BLaER1 (cell line): ENCODE data around the gene VDAC2.
"Not testable (repeated sequence)": the region's sequence is repeated elsewhere in the genome, so short reads cannot be mapped to it uniquely, and the experiment has no call there.

Experiments used
- H3K27ac ChIP-seq: shearing (Covaris generic); formaldehyde crosslinking; 2 replicates; pipeline ENCODE4 v1.8.1; 2022
- H3K27me3 ChIP-seq: shearing (Covaris generic); formaldehyde crosslinking; 2 replicates; pipeline ENCODE4 v1.8.1; 2022
- H3K36me3 ChIP-seq: shearing (Covaris generic); formaldehyde crosslinking; 2 replicates; pipeline ENCODE4 v1.8.1; 2022
- H3K4me1 ChIP-seq: shearing (Covaris generic); formaldehyde crosslinking; 2 replicates; pipeline ENCODE4 v1.8.1; 2022
- H3K4me2 ChIP-seq: shearing (Covaris generic); formaldehyde crosslinking; 2 replicates; pipeline ENCODE4 v1.8.1; 2022
- H3K4me3 ChIP-seq: shearing (Covaris generic); formaldehyde crosslinking; 2 replicates; pipeline ENCODE4 v1.8.1; 2022
- H3K9ac ChIP-seq: shearing (Covaris generic); formaldehyde crosslinking; 2 replicates; pipeline ENCODE4 v1.8.1; 2022
- H3K9me3 ChIP-seq: shearing (Covaris generic); formaldehyde crosslinking; 2 replicates; pipeline ENCODE4 v1.8.1; 2022
- H4K20me1 ChIP-seq: shearing (Covaris generic); formaldehyde crosslinking; 2 replicates; pipeline ENCODE4 v1.8.1; 2022
- Cebpa-rat ChIP-seq: shearing (Covaris generic); IDR thresholded peaks from 2 replicates; pipeline ENCODE4 v1.8.1; 2022

VDAC2 gene

GRCh38 chr10:75197906-75198305, 12.7 kb upstream of the VDAC2 start:
- H4K20me1 ChIP-seq: no peaks in the 10 kb centered on the region
- H3K9ac ChIP-seq: no peak overlapping the region
- no peak for TF ChIP-seq Cebpa-rat

GRCh38 chr10:75199949-75200348, 10.6 kb upstream of the VDAC2 start:
- not testable (repeated sequence) for H3K4me3 ChIP-seq, H3K4me1 ChIP-seq, H3K27ac ChIP-seq, H3K9ac ChIP-seq, H4K20me1 ChIP-seq, H3K4me2 ChIP-seq, H3K27me3 ChIP-seq, H3K9me3 ChIP-seq
- peaks cover 19% of the 10 kb centered on the region; the same call in 1 of the 2 replicates for H3K36me3 ChIP-seq

More at GRCh38 chr10:75197906-75198305, 12.7 kb upstream of the VDAC2 start:
- H3K27me3 ChIP-seq: no peaks in the 10 kb centered on the region
- H3K4me1 ChIP-seq: no peaks in the 10 kb centered on the region
- peaks cover 23% of the 10 kb centered on the region; the same call in 1 of the 2 replicates for H3K36me3 ChIP-seq
- no peak overlapping the region for H3K4me3 ChIP-seq
- no peak overlapping the region for H3K4me2 ChIP-seq
- H3K27ac ChIP-seq: no peak overlapping the region
- H3K9me3 ChIP-seq: no peaks in the 10 kb centered on the region

GRCh38 chr10:75201793-75202307, 8.7 kb upstream of the VDAC2 start:
- H3K4me3 ChIP-seq: no peak overlapping the region
- no peak overlapping the region for H3K27ac ChIP-seq
- TF ChIP-seq Cebpa-rat: no peak
- no peaks in the 10 kb centered on the region for H3K9me3 ChIP-seq
- H3K27me3 ChIP-seq: no peaks in the 10 kb centered on the region
- H3K9ac ChIP-seq: no peak overlapping the region
- H3K36me3 ChIP-seq: peaks cover 2% of the 10 kb centered on the region; the same call in 1 of the 2 replicates
- H3K4me2 ChIP-seq: no peak overlapping the region
- no peaks in the 10 kb centered on the region for H3K4me1 ChIP-seq
- no peaks in the 10 kb centered on the region for H4K20me1 ChIP-seq

GRCh38 chr10:75202321-75203045, 8.1 kb upstream of the VDAC2 start:
- H3K9ac ChIP-seq: no peak overlapping the region

GRCh38 chr10:75203046-75203620, 7.5 kb upstream of the VDAC2 start:
- H3K27ac ChIP-seq, H3K4me2 ChIP-seq, H3K4me1 ChIP-seq, H3K36me3 ChIP-seq, H3K4me3 ChIP-seq, H3K9ac ChIP-seq, H3K27me3 ChIP-seq, H4K20me1 ChIP-seq, H3K9me3 ChIP-seq: not testable (repeated sequence)

More at GRCh38 chr10:75202321-75203045, 8.1 kb upstream of the VDAC2 start:
- no peaks in the 10 kb centered on the region for H4K20me1 ChIP-seq
- no peak overlapping the region for H3K4me2 ChIP-seq
- no peaks in the 10 kb centered on the region for H3K9me3 ChIP-seq
- no peaks in the 10 kb centered on the region for H3K27me3 ChIP-seq
- no peak overlapping the region for H3K27ac ChIP-seq
- no peaks in the 10 kb centered on the region for H3K4me1 ChIP-seq
- H3K36me3 ChIP-seq: no peaks in the 10 kb centered on the region
- TF ChIP-seq Cebpa-rat: no peak
- H3K4me3 ChIP-seq: no peak overlapping the region

- Histone ChIP-seq H3K4me2 (no peak overlapping the region), H3K27me3 (no peaks in the 10 kb centered on the region), H3K9me3 (no peaks in the 10 kb centered on the region), H3K9ac (no peak overlapping the region), H3K36me3 (no peaks in the 10 kb centered on the region), H4K20me1 (no peaks in the 10 kb centered on the region), H3K27ac (no peak overlapping the region), H3K4me3 (no peak overlapping the region), H3K4me1 (0 out of 2 replicates have a peak, but pooled peaks cover under 1% of the 10 kb centered on the region)
- no peak for TF ChIP-seq Cebpa-rat
Observed at GRCh38 chr10:75203724-75204123, 6.9 kb upstream of the VDAC2 start.

DNA sequence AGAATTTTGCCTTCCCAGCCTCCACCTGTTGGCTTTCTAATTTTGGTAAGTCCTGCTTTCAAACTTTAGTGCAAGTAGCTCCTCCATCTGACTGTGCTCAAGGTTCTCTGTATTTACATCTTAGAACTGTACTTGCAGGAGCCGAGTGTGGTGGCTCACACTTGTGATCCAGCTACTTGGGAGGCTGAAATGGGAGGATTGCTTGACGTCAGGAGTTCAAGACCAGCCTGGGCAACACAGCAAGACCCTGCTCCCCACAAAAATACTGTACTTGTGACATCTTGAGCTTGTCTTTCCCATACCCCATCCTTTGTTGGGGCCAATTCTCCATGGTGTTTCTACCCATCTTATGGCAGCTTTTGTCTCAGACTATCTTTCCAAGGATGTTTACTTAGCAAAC, 4.7 kb upstream of the VDAC2 start:
- no peak for TF ChIP-seq Cebpa-rat
- Histone ChIP-seq H3K4me1 (peaks cover 12% of the 10 kb centered on the region), H3K27ac (no peak overlapping the region), H3K36me3 (no peaks in the 10 kb centered on the region), H3K4me2 (no peak overlapping the region), H4K20me1 (peaks cover 3% of the 10 kb centered on the region; the same call in 1 of the 2 replicates), H3K9me3 (no peaks in the 10 kb centered on the region), H3K9ac (no peak overlapping the region), H3K4me3 (no peak overlapping the region), H3K27me3 (no peaks in the 10 kb centered on the region)

GRCh38 chr10:75206638-75207037, 4.0 kb upstream of the VDAC2 start:
- not testable (repeated sequence) for H3K9ac ChIP-seq, H3K27me3 ChIP-seq, H3K27ac ChIP-seq, H3K4me2 ChIP-seq, H3K9me3 ChIP-seq, H3K36me3 ChIP-seq, H3K4me3 ChIP-seq
- Histone ChIP-seq H4K20me1 (peaks cover 10% of the 10 kb centered on the region), H3K4me1 (peaks cover 14% of the 10 kb centered on the region)

DNA sequence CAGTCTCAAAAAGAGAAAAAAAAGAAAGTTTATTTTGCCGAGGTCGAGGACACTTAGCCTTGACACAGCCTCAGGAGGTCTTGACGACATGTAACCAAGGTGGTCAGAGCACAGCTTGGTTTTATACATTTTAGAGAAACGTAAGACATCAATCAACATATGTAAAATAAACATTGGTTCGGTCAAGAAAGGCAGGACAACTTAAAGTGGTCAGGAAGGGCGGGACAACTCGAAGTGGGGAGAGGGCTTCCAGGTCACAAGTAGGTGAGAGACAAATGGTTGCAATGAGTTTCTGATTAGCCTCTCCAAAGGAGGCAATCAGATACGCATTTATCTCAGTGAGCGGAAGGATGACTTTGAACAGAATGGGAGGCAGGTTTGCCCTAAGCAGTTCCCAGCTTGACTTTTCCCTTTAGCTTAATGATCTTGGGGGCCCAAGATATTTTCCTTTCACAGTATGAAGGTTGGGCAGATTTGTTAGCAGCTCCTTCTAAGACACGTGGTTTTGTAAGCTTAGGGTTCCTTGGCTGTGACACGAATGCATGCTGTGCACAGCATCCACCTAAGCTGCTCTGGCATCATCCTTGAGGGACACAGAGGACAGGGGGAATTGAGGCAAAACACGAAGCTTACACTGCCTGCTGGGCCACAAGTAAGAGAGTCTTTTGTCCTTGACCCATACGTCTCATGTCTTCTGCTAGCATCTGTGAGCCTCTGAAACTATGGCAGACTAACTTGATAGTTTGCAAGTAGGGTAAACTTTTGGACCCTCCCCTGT, 3.3 kb upstream of the VDAC2 start:
- Histone ChIP-seq H3K4me3 (no peak overlapping the region), H3K4me2 (no peak overlapping the region), H4K20me1 (peaks cover 16% of the 10 kb centered on the region), H3K36me3 (peaks cover 3% of the 10 kb centered on the region), H3K4me1 (peaks cover 20% of the 10 kb centered on the region), H3K9me3 (no peaks in the 10 kb centered on the region), H3K27me3 (no peaks in the 10 kb centered on the region), H3K9ac (no peak overlapping the region), H3K27ac (no peak overlapping the region)
- no peak for TF ChIP-seq Cebpa-rat

DNA sequence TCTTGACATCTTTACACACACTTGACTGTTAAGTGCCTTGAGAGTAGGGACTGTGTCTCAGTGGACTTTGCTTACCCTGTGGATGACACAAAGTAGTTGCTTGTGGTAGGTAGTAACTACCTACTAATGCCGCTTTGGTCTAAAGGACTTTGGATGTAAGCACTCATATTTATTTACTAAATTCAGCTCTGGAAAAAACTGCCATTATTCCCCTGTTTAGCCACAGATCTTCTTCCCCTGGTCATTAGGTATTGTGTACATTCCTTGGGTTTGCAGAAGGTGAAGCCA, 2.8 kb upstream of the VDAC2 start:
- no peak overlapping the region for H3K4me2 ChIP-seq
- H3K27me3 ChIP-seq: no peaks in the 10 kb centered on the region
- peaks cover 24% of the 10 kb centered on the region for H3K4me1 ChIP-seq
- H3K9me3 ChIP-seq: no peaks in the 10 kb centered on the region
- no peak for TF ChIP-seq Cebpa-rat
- H3K27ac ChIP-seq: no peak overlapping the region
- no peak overlapping the region for H3K4me3 ChIP-seq
- peaks cover 8% of the 10 kb centered on the region for H3K36me3 ChIP-seq
- peaks cover 22% of the 10 kb centered on the region for H4K20me1 ChIP-seq
- no peak overlapping the region for H3K9ac ChIP-seq
